Trophoblast cell (in vitro differentiated cells and primary cell): ENCODE data around the gene CHERP.

ENCODE experiments used
- DNase-seq, 2 donors: peaks; one replicate each; pipeline ENCODE4 v3.0.0-alpha.2; 2016
- H2AFZ ChIP-seq: 2 replicates; pipeline ENCODE4 v1.6.1; 2013; ENCODE audit warnings: low read length, moderate library complexity, mild to moderate bottlenecking; ENCODE audit not compliant: insufficient read depth, poor library complexity
- H2AK5ac ChIP-seq: 2 replicates; pipeline ENCODE4 v1.6.1; 2013; ENCODE audit warnings: mild to moderate bottlenecking, low read length
- H2BK120ac ChIP-seq: 2 replicates; pipeline ENCODE4 v1.6.1; 2013; ENCODE audit warnings: low read length, mild to moderate bottlenecking, moderate library complexity; ENCODE audit not compliant: insufficient read depth, poor library complexity
- H2BK12ac ChIP-seq: 2 replicates; pipeline ENCODE4 v1.6.1; 2013; ENCODE audit warnings: mild to moderate bottlenecking, low read length, moderate library complexity
- H2BK5ac ChIP-seq: 2 replicates; pipeline ENCODE4 v1.6.1; 2013; ENCODE audit warnings: low read length, low read depth, moderate library complexity, mild to moderate bottlenecking; ENCODE audit not compliant: poor library complexity
- H3K14ac ChIP-seq: 2 replicates; pipeline ENCODE4 v1.6.1; 2013; ENCODE audit warnings: mild to moderate bottlenecking, low read length
- H3K18ac ChIP-seq: 2 replicates; pipeline ENCODE4 v1.6.1; 2013; ENCODE audit warnings: mild to moderate bottlenecking, low read length
- H3K23ac ChIP-seq: 2 replicates; pipeline ENCODE4 v1.6.1; 2013; ENCODE audit warnings: low read length
- H3K27ac ChIP-seq: 2 replicates; pipeline ENCODE4 v1.5.1; 2013; ENCODE audit warnings: low read depth, mild to moderate bottlenecking, inconsistent platforms, low read length, moderate library complexity
- H3K27me3 ChIP-seq: 2 replicates; pipeline ENCODE4 v1.6.1; 2013; ENCODE audit warnings: inconsistent platforms, mild to moderate bottlenecking, low read length, moderate library complexity; ENCODE audit not compliant: insufficient read depth
- H3K36me3 ChIP-seq, 2 experiments: 1 replicate in 1 of 2; 2 replicates in 1 of 2; pipeline ENCODE4 v1.6.1; 2013; ENCODE audit warnings: low read length in 2 of 2, mild to moderate bottlenecking in 2 of 2, moderate library complexity in 1 of 2; ENCODE audit not compliant: insufficient read depth in 2 of 2, control insufficient read depth in 1 of 2
- H3K4ac ChIP-seq: 2 replicates; pipeline ENCODE4 v1.6.1; 2013; ENCODE audit warnings: low read depth, mild to moderate bottlenecking, low read length, moderate library complexity
- H3K4me1 ChIP-seq, 2 experiments: 1 replicate in 1 of 2; 2 replicates in 1 of 2; pipeline ENCODE4 v1.6.1; 2013; ENCODE audit warnings: low read length in 2 of 2, mild to moderate bottlenecking in 2 of 2, moderate library complexity in 1 of 2; ENCODE audit not compliant: insufficient read depth in 2 of 2, control insufficient read depth in 1 of 2
- H3K4me2 ChIP-seq: 2 replicates; pipeline ENCODE4 v1.6.1; 2013; ENCODE audit warnings: inconsistent platforms, mild to moderate bottlenecking, low read length, moderate library complexity
- H3K4me3 ChIP-seq: 2 replicates; pipeline ENCODE4 v1.5.1; 2013; ENCODE audit warnings: mild to moderate bottlenecking, low read depth, low read length, inconsistent platforms
- H3K79me1 ChIP-seq: one replicate; pipeline ENCODE4 v1.6.1; 2013; ENCODE audit warnings: low read length
- H3K79me2 ChIP-seq: 2 replicates; pipeline ENCODE4 v1.6.1; 2013; ENCODE audit warnings: low read length, mild to moderate bottlenecking; ENCODE audit not compliant: control insufficient read depth, insufficient read depth, poor library complexity
- H3K9ac ChIP-seq: 2 replicates; pipeline ENCODE4 v1.6.1; 2013; ENCODE audit warnings: mild to moderate bottlenecking, low read length
- H3K9me3 ChIP-seq: 2 replicates; pipeline ENCODE4 v1.6.1; 2013; ENCODE audit warnings: low read depth, mild to moderate bottlenecking, control low read depth, inconsistent platforms, low read length; ENCODE audit not compliant: insufficient read depth
- H4K12ac ChIP-seq: 2 replicates; pipeline ENCODE4 v1.6.1; 2013; ENCODE audit warnings: low read depth, mild to moderate bottlenecking, low read length, moderate library complexity
- H4K8ac ChIP-seq: 2 replicates; pipeline ENCODE4 v1.6.1; 2013; ENCODE audit warnings: low read depth, mild to moderate bottlenecking, low read length, moderate library complexity
- H4K91ac ChIP-seq: one replicate; pipeline ENCODE4 v1.6.1; 2013; ENCODE audit warnings: low read depth, mild to moderate bottlenecking, low read length, moderate library complexity
- WGBS: extraction: QIAGEN DNeasy Blood & Tissue Kit; methylation state at CpG from one replicate; pipeline ENCODE4 v1.1.7; 2013; ENCODE audit warnings: missing lambda C conversion rate; ENCODE audit not compliant: insufficient read length, insufficient coverage; ENCODE audit errors: extremely low coverage; 5-methylcytosine and 5-hydroxymethylcytosine counted together

The CHERP gene

GRCh38 chr19:16504271-16504670 lies 38.0 kb downstream of the CHERP start:
- Histone ChIP-seq H3K27me3 (no peaks in the 10 kb centered on the region), H3K4me3 (no peak overlapping the region), H3K4ac (no peak overlapping the region), H3K79me2 (no peaks in the 10 kb centered on the region), H4K8ac (no peak overlapping the region), H3K14ac (no peak overlapping the region), H3K27ac (no peak overlapping the region), H3K36me3 (peaks cover 9 to 21% of the 10 kb centered on the region in 2 experiments), H3K9ac (no peak overlapping the region), H2AFZ (no peak overlapping the region), H3K4me2 (no peak overlapping the region), H4K12ac (no peak overlapping the region), H3K79me1 (no peaks in the 10 kb centered on the region), H3K23ac (no peak overlapping the region), H3K9me3 (no peaks in the 10 kb centered on the region), H3K4me1 (no peaks in the 10 kb centered on the region), H2AK5ac (no peak overlapping the region), H3K18ac (no peak overlapping the region), H2BK12ac (no peak overlapping the region), H4K91ac (no peak overlapping the region), H2BK5ac (no peak overlapping the region), H2BK120ac (no peak overlapping the region)
- no CpG with 5 or more reads among the region's 3 CpGs for WGBS
- peak in 1 of 2 donors; percentile 33 for DNase-seq

DNA sequence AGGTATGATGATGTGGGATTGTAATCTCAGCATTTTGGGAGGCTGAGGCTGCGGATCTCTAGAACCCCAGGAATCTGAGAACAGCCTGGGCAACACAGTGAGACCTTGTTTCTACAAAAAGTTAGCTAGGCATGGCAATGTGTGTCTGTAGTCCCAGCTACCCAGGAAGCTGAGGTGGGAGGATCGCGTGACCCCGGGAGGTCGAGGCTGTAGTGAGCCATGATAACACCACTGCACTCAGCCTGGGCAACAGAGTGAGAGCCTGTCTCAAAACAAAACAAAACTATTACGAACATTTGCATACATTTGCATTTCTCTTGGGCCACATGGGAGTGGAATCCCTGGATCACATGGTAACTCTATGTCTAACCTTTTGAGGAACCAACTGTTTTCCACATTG lies 44.4 kb downstream of the CHERP start:
- no peak overlapping the region for H4K12ac ChIP-seq
- no peak overlapping the region for H2BK12ac ChIP-seq
- H2AK5ac ChIP-seq, result no peak overlapping the region
- H3K4me1 ChIP-seq, result peaks cover 2 to 5% of the 10 kb centered on the region in 2 experiments
- H3K9ac ChIP-seq, result no peak overlapping the region
- H4K91ac ChIP-seq, result no peak overlapping the region
- no peak overlapping the region for H3K4ac ChIP-seq
- no peak for DNase-seq
- H2AFZ ChIP-seq, result no peak overlapping the region
- no peak overlapping the region for H3K27ac ChIP-seq
- H3K4me3 ChIP-seq, result no peak overlapping the region
- peaks cover 6% of the 10 kb centered on the region for H3K79me1 ChIP-seq
- H3K18ac ChIP-seq, result no peak overlapping the region
- H3K27me3 ChIP-seq, result no peaks in the 10 kb centered on the region
- no peak overlapping the region for H3K14ac ChIP-seq
- no peak overlapping the region for H3K4me2 ChIP-seq
- H3K79me2 ChIP-seq, result peaks cover 6% of the 10 kb centered on the region
- H2BK5ac ChIP-seq, result no peak overlapping the region
- no peak overlapping the region for H3K23ac ChIP-seq
- H4K8ac ChIP-seq, result no peak overlapping the region
- no CpG with 5 or more reads among the region's 6 CpGs for WGBS
- no peak overlapping the region for H2BK120ac ChIP-seq
- peaks cover 2% of the 10 kb centered on the region for H3K9me3 ChIP-seq
- H3K36me3 ChIP-seq, result peaks cover 0 to 8% of the 10 kb centered on the region in 2 experiments

DNA sequence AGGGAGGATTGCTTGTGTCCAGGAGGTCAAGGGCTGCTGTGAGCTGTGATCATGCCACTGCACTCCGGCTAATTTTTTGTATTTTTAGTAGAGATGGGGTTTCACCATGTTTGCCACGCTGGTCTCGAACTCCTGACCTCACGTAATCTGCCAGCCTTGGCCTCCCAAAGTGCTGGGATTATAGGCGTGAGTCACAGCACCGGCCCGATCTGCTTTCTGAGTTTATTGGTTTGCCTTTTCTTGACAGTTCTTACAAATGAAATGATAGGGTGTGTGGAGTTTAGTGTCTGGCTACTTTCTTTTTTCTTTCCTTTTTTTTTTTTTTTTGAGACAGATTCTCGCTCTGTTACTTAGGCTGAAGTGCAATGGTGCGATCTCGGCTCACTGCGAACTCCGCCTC lies 45.2 kb downstream of the CHERP start:
- Histone ChIP-seq H3K27me3 (no peaks in the 10 kb centered on the region), H3K18ac (no peak overlapping the region)
- WGBS, result no CpG with 5 or more reads among the region's 12 CpGs

GRCh38 chr19:16496613-16496983 lies 45.6 kb downstream of the CHERP start:
- Histone ChIP-seq H3K79me2 (peaks cover 6% of the 10 kb centered on the region), H3K36me3 (peaks cover 0 to 4% of the 10 kb centered on the region in 2 experiments), H3K27me3 (no peaks in the 10 kb centered on the region), H3K23ac (no peak overlapping the region), H2AK5ac (no peak overlapping the region), H3K9me3 (peaks cover 2% of the 10 kb centered on the region), H3K18ac (peak overlapping the region; percentile 57), H4K91ac (peak overlapping the region; percentile 82), H3K4me3 (peak overlapping the region; percentile 81), H4K12ac (peak overlapping the region; percentile 83), H3K4me2 (peak overlapping the region; percentile 74), H3K4me1 (peaks cover 2 to 5% of the 10 kb centered on the region in 2 experiments), H2BK12ac (no peak overlapping the region), H2BK5ac (no peak overlapping the region), H3K9ac (peak overlapping the region; percentile 11), H2BK120ac (no peak overlapping the region), H3K27ac (no peak overlapping the region), H3K4ac (peak overlapping the region; percentile 65), H3K14ac (peak overlapping the region; percentile 59), H4K8ac (peak overlapping the region; percentile 97), H2AFZ (peak overlapping the region; percentile 94), H3K79me1 (peaks cover 6% of the 10 kb centered on the region)
- no CpG with 5 or more reads among the region's 16 CpGs for WGBS
- peak; percentile 77 to 86 for DNase-seq

More for the DNA sequence above, 45.2 kb downstream of the CHERP start:
- peaks cover 6% of the 10 kb centered on the region for H3K79me2 ChIP-seq
- H4K12ac ChIP-seq, result no peak overlapping the region
- H3K9me3 ChIP-seq, result peaks cover 2% of the 10 kb centered on the region
- peaks cover 6% of the 10 kb centered on the region for H3K79me1 ChIP-seq
- no peak overlapping the region for H3K4ac ChIP-seq
- no peak for DNase-seq
- H3K4me2 ChIP-seq, result no peak overlapping the region
- no peak overlapping the region for H2BK5ac ChIP-seq
- peaks cover 0 to 6% of the 10 kb centered on the region in 2 experiments for H3K36me3 ChIP-seq
- no peak overlapping the region for H4K8ac ChIP-seq
- peaks cover 2 to 5% of the 10 kb centered on the region in 2 experiments for H3K4me1 ChIP-seq
- no peak overlapping the region for H2BK120ac ChIP-seq
- no peak overlapping the region for H3K9ac ChIP-seq
- H2AFZ ChIP-seq, result no peak overlapping the region
- no peak overlapping the region for H2AK5ac ChIP-seq
- H3K4me3 ChIP-seq, result no peak overlapping the region
- H3K14ac ChIP-seq, result no peak overlapping the region
- H2BK12ac ChIP-seq, result no peak overlapping the region
- no peak overlapping the region for H3K27ac ChIP-seq
- no peak overlapping the region for H3K23ac ChIP-seq
- H4K91ac ChIP-seq, result no peak overlapping the region
